HepG2 (cell line): ENCODE measurements around the gene IGF2. TPM values are rescaled to one million over a fixed set of nuclear protein-coding genes. Genes with fewer than 3 reads are reported as not detected.
A peak's percentile ranks its signal among the peaks of the same experiment; 100 is the strongest.

Source experiments
- ATAC-seq: fragments of 200-7000 bp; cut with Tn5 transposase; 3 replicates; pipeline ENCODE4 v1.9.1; 2020; ENCODE audit warnings: mild to moderate bottlenecking, moderate library complexity
- BruUV-seq: library from RNA; stranded (reverse); fragments of 400-500 nt; replicated peaks from 2 replicates; lab custom pipeline; 2021; lab: Mats Ljungman, UMichigan
- CTCF ChIA-PET: fragments of 300-600 bp; formaldehyde crosslinking; extraction: SDS; loops from one replicate; lab custom pipeline; 2021; ENCODE audit warnings: low total read pairs, inconsistent platforms, low intra/inter-chr PET ratio; lab: Yijun Ruan, JAX
- POLR2A ChIA-PET: fragments of 350-600 bp; sonication (Branson Sonifier 250); formaldehyde crosslinking; loops from one replicate; lab custom pipeline; 2020; ENCODE audit warnings: antibody characterized with exemption, inconsistent platforms; lab: Yijun Ruan, JAX
- DNase-seq: peaks from one replicate; pipeline ENCODE4 v3.0.0-alpha.2; 2015; ENCODE audit warnings: low spot score
- FAIRE-seq: peaks from 3 replicates; lab custom pipeline; 2011; peaks lifted over from hg19 to GRCh38; lab: Jason Lieb, UNC
- H2AFZ ChIP-seq: one replicate; pipeline ENCODE4 v1.6.1; 2011; ENCODE audit warnings: low read length, inconsistent platforms
- H3K27ac ChIP-seq: fragments of 300-600 bp; 3 replicates; pipeline ENCODE4 v1.8.0; 2011; ENCODE audit warnings: mixed run types, mild to moderate bottlenecking, mixed read lengths, low read length, inconsistent platforms; ENCODE audit not compliant: insufficient read depth; ENCODE audit errors: extremely low read length
- H3K27me3 ChIP-seq, 2 experiments: fragments of 200-600 bp in 1 of 2; 2 replicates in 1 of 2; 3 replicates in 1 of 2; pipeline versions ENCODE4 v1.6.0 to v1.8.0; 2011; ENCODE audit warnings: low read length in 2 of 2, mild to moderate bottlenecking in 2 of 2, moderate library complexity in 2 of 2, inconsistent platforms in 1 of 2; ENCODE audit not compliant: insufficient read depth in 2 of 2, control insufficient read depth in 1 of 2
- H3K36me3 ChIP-seq, 2 experiments: fragments of 200-600 bp in 1 of 2; replicated peaks in 1 of 2; 2 replicates in 1 of 2; 3 replicates in 1 of 2; pipeline versions ENCODE4 v1.5.1 to v1.8.0; 2011; ENCODE audit warnings: low read length in 2 of 2, inconsistent platforms in 1 of 2; ENCODE audit not compliant: insufficient read depth in 2 of 2, control insufficient read depth in 1 of 2
- H3K4me1 ChIP-seq: 2 replicates; pipeline ENCODE4 v1.5.1; 2012; ENCODE audit warnings: low read length, inconsistent platforms; ENCODE audit not compliant: insufficient read depth
- H3K4me2 ChIP-seq: 2 replicates; pipeline ENCODE4 v1.6.0; 2011; ENCODE audit warnings: low read depth, low read length, inconsistent platforms
- H3K4me3 ChIP-seq, 3 experiments: fragments of 200-600 bp in 1 of 3; sonication (generic), shearing (Covaris generic) in 1 of 3; replicated peaks in 1 of 3; 2 replicates each; pipeline ENCODE4 v1.5.1; 2011 to 2016; ENCODE audit warnings: low read length in 3 of 3, inconsistent platforms in 2 of 3, low read depth in 2 of 3, mild to moderate bottlenecking in 2 of 3, control low read depth in 1 of 3, mixed read lengths in 1 of 3; ENCODE audit not compliant: insufficient read depth in 1 of 3
- H3K79me2 ChIP-seq: one replicate; pipeline ENCODE4 v1.6.1; 2011; ENCODE audit warnings: low read length, inconsistent platforms; ENCODE audit not compliant: insufficient read depth
- H3K9ac ChIP-seq: 2 replicates; pipeline ENCODE4 v1.6.0; 2011; ENCODE audit warnings: mild to moderate bottlenecking, low read depth, low read length, inconsistent platforms; ENCODE audit not compliant: insufficient read depth
- H3K9me3 ChIP-seq: 2 replicates; pipeline ENCODE4 v1.5.1; 2012; ENCODE audit warnings: mild to moderate bottlenecking, low read length
- H4K20me1 ChIP-seq: 2 replicates; pipeline ENCODE4 v1.6.0; 2011; ENCODE audit warnings: inconsistent platforms, mild to moderate bottlenecking, low read length, moderate library complexity; ENCODE audit not compliant: insufficient read depth
- CREB1 ChIP-seq, 2 experiments: fragments of 450-650 bp in 1 of 2; IDR thresholded peaks; 2 replicates each; pipeline ENCODE4 v1.6.1; 2016 to 2017; ENCODE audit warnings: control low read depth in 1 of 2, mild to moderate bottlenecking in 1 of 2, missing compliant biosample characterization in 1 of 2, missing genetic modification characterization in 1 of 2
- FIP1L1 ChIP-seq: fragments of 200-400 bp; formaldehyde crosslinking; IDR thresholded peaks from 2 replicates; pipeline ENCODE4 v1.6.1; 2018; ENCODE audit warnings: low read depth, mild to moderate bottlenecking, low read length, moderate library complexity, borderline replicate concordance; ENCODE audit not compliant: insufficient read depth
- GTF2F1 ChIP-seq: fragments of 150-350 bp; IDR thresholded peaks from 2 replicates; pipeline ENCODE4 v1.6.1; 2014; ENCODE audit warnings: low read length
- KLF6 ChIP-seq: IDR thresholded peaks from 2 replicates; pipeline ENCODE4 v1.8.0; 2016; ENCODE audit warnings: missing biosample characterization, missing genetic modification reagents
- MNT ChIP-seq: fragments of 450-650 bp; IDR thresholded peaks from 2 replicates; pipeline ENCODE4 v1.6.1; 2016
- NFKB2 ChIP-seq: sonication (generic); formaldehyde crosslinking; IDR thresholded peaks from 2 replicates; pipeline ENCODE4 v1.4.0; 2020; ENCODE audit warnings: missing genetic modification reagents, borderline replicate concordance
- SOX6 ChIP-seq, 2 experiments: fragments of 450-650 bp in 1 of 2; sonication (generic) in 1 of 2; formaldehyde crosslinking in 1 of 2; IDR thresholded peaks; 2 replicates each; pipeline versions ENCODE4 v1.4.0 to v1.6.1; 2017 to 2020; ENCODE audit warnings: antibody characterized with exemption in 1 of 2, mild to moderate bottlenecking in 1 of 2, missing genetic modification reagents in 1 of 2
- ZNF710 ChIP-seq: sonication (generic); formaldehyde crosslinking; IDR thresholded peaks from 2 replicates; pipeline ENCODE4 v1.5.0; 2020; ENCODE audit warnings: mild to moderate bottlenecking, missing genetic modification reagents, borderline replicate concordance
- WGBS: methylation state at CpG from one replicate; pipeline ENCODE4 v1.1.6; 2017; ENCODE audit warnings: low lambda C conversion rate; 5-methylcytosine and 5-hydroxymethylcytosine counted together
- in situ Hi-C: cut with HindIII; loops from 2 replicates; pipeline ENCODE4 v1.10.0; 2017; ENCODE audit warnings: low pct_unique_long_range_greater_than_20kb; ENCODE audit not compliant: extremely low pct_ligation_motif_present
- intact Hi-C: fragments of 100-400 bp; cut with micrococcal nuclease; formaldehyde crosslinking; loops from one replicate; pipeline ENCODE4 v1.10.0; 2022; ENCODE audit not compliant: unreplicated experiment
- polyA plus RNA-seq, 8 experiments: library from polyadenylated mRNA; depleted of rRNA in 3 of 8; stranded (reverse) in 7 of 8; unstranded in 1 of 8; fragments of >200 nt; fragmentation: Illumina TruSeq in 4 of 8; extraction: Trizol in 4 of 8; gene quantifications; 2 replicates each; pipeline versions ENCODE4 v1.2.1 to v1.2.3, GENCODE V29; 2011 to 2016; ENCODE audit warnings: low read depth in 4 of 8, missing spikeins in 1 of 8, mixed read lengths in 1 of 8; ENCODE audit not compliant: insufficient read depth in 1 of 8
- total RNA-seq, 5 experiments: library from RNA; depleted of rRNA; stranded (reverse); fragments of >200 nt; fragmentation: Illumina TruSeq; extraction: Trizol; gene quantifications; 2 replicates each; pipeline ENCODE4 v1.2.3, GENCODE V29; 2016; ENCODE audit warnings: low read depth in 1 of 5
- TF ChIP-seq, protein P1 (sequence below): sonication (generic); formaldehyde crosslinking; IDR thresholded peaks from 2 replicates; pipeline ENCODE4 v1.8.1; 2023; ENCODE audit warnings: mild to moderate bottlenecking, missing genetic modification reagents

The IGF2 gene
- total and polyA plus RNA-seq, 2 of the 13 experiments (the other 11 are each of a cell fraction or from before 2014, with no cell fraction given), result 79.1 to 254 TPM

GRCh38 chr11:2176389-2176900 is 37.3 kb upstream of the IGF2 start:
- CTCF ChIA-PET, result no interaction called here
- intact Hi-C loops (no loop called here), in situ Hi-C loops (no loop called here)
- ATAC-seq, result no peak
- no peak overlapping the region for H3K4me2 ChIP-seq
- FAIRE-seq, result no peak
- no peak overlapping the region for H2AFZ ChIP-seq
- no peaks in the 10 kb centered on the region for H3K9me3 ChIP-seq
- no TSS peak for BruUV-seq
- H4K20me1 ChIP-seq, result no peaks in the 10 kb centered on the region
- no peak for DNase-seq
- H3K9ac ChIP-seq, result no peak overlapping the region
- POLR2A ChIA-PET, result no interaction called here
- TF ChIP-seq KLF6, result no peak
- peak; percentile 53; the same call in 1 of the 2 replicates for TF ChIP-seq CREB1 (IDR thresholded peaks at IDR 0.05)
- no peak for TF ChIP-seq CREB1 (CRISPR knock-in tag; IDR thresholded peaks at IDR 0.05)
- TF ChIP-seq, protein P1, sequence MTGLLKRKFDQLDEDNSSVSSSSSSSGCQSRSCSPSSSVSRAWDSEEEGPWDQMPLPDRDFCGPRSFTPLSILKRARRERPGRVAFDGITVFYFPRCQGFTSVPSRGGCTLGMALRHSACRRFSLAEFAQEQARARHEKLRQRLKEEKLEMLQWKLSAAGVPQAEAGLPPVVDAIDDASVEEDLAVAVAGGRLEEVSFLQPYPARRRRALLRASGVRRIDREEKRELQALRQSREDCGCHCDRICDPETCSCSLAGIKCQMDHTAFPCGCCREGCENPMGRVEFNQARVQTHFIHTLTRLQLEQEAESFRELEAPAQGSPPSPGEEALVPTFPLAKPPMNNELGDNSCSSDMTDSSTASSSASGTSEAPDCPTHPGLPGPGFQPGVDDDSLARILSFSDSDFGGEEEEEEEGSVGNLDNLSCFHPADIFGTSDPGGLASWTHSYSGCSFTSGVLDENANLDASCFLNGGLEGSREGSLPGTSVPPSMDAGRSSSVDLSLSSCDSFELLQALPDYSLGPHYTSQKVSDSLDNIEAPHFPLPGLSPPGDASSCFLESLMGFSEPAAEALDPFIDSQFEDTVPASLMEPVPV (CRISPR knock-in tag), result no peak
- TF ChIP-seq NFKB2 (CRISPR knock-in tag), result no peak
- no peak for TF ChIP-seq SOX6 (IDR thresholded peaks at IDR 0.05)
- TF ChIP-seq SOX6 (CRISPR knock-in tag; IDR thresholded peaks at IDR 0.05), result no peak
- TF ChIP-seq MNT, result peak; percentile 98
- TF ChIP-seq GTF2F1, result no peak
- no peak for TF ChIP-seq ZNF710
- TF ChIP-seq FIP1L1, result no peak
- no peak overlapping the region for H3K27ac ChIP-seq
- peaks cover 17% of the 10 kb centered on the region for H3K4me1 ChIP-seq
- no peaks in the 10 kb centered on the region for H3K36me3 ChIP-seq
- H3K27me3 ChIP-seq, result peaks cover 27 to 74% of the 10 kb centered on the region in 2 experiments
- H3K79me2 ChIP-seq, result no peaks in the 10 kb centered on the region
- H3K4me3 ChIP-seq, result no peak overlapping the region
- WGBS, result 44% methylated on average over 12 of the region's 14 CpGs
